SH-SY5Y (cell line): ENCODE data around the gene NT5M.

Source experiments
- GATA2 ChIP-seq: IDR thresholded peaks from 2 replicates; pipeline ENCODE4 v1.6.1; 2011; ENCODE audit warnings: mild to moderate bottlenecking, low read depth, low read length
- GATA3 ChIP-seq: IDR thresholded peaks from 2 replicates; pipeline ENCODE4 v1.6.1; 2011; ENCODE audit warnings: low read depth, mild to moderate bottlenecking, low read length, moderate library complexity

DNA sequence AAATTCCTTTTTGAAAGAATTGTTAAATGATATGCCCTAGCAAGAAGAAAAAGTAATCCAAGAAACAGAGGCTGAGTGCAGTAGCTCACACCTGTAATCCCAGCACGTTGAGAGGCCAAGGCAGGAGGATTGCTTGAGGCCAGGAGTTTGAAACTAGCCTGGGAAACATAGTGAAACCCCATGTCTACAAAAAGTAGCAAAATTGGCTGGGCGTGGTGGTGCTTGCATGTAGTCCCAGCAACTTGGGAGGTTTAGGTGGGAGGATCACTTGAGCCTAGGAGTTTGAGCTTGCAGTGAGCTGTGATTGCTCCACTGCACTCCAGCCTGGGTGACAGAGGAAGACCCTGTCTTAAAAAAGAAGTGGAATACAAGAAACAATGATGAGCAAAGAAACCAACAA lies 56.1 kb downstream of the NT5M start:
- TF ChIP-seq GATA3 (no peak), GATA2 (no peak)
